Measurements from ENCODE around the gene CDKAL1.

DNA sequence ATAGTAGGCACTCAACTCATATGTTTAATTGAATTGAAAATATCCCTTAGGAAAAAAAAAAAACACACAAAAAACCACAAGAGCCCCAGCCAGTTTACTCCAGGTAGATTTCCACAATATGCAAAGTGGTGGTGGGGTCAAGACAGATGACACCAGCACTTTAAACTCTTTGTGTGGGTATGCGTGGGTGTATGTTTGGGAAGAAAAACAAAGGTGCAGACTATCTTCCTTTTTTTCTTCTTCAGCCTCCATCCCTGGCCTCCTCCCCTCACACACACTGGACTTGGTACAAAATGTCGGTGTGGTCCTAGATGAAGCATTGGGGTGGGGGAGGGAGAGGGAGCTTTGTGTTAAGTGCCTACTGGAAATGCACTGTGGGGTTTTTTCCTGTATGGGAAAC lies 42.2 kb upstream of the CDKAL1 start:
- TF ChIP-seq FOXA1 (IDR thresholded peaks at IDR 0.05) (no peak), JUND (IDR thresholded peaks at IDR 0.05) (no peak), YY1 (IDR thresholded peaks at IDR 0.05) (no peak), TAF1 (conservative IDR thresholded peaks at IDR 0.05) (no peak), RAD21 (IDR thresholded peaks at IDR 0.05) (no peak), EGR1 (IDR thresholded peaks at IDR 0.05; ENCODE audit: low read depth in 2 of 2) (no peak)
- TF ChIP-seq, protein P1, sequence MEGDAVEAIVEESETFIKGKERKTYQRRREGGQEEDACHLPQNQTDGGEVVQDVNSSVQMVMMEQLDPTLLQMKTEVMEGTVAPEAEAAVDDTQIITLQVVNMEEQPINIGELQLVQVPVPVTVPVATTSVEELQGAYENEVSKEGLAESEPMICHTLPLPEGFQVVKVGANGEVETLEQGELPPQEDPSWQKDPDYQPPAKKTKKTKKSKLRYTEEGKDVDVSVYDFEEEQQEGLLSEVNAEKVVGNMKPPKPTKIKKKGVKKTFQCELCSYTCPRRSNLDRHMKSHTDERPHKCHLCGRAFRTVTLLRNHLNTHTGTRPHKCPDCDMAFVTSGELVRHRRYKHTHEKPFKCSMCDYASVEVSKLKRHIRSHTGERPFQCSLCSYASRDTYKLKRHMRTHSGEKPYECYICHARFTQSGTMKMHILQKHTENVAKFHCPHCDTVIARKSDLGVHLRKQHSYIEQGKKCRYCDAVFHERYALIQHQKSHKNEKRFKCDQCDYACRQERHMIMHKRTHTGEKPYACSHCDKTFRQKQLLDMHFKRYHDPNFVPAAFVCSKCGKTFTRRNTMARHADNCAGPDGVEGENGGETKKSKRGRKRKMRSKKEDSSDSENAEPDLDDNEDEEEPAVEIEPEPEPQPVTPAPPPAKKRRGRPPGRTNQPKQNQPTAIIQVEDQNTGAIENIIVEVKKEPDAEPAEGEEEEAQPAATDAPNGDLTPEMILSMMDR (IDR thresholded peaks at IDR 0.05; ENCODE audit: low read depth, low read length, missing input control): no peak
- TF ChIP-seq, protein P2, sequence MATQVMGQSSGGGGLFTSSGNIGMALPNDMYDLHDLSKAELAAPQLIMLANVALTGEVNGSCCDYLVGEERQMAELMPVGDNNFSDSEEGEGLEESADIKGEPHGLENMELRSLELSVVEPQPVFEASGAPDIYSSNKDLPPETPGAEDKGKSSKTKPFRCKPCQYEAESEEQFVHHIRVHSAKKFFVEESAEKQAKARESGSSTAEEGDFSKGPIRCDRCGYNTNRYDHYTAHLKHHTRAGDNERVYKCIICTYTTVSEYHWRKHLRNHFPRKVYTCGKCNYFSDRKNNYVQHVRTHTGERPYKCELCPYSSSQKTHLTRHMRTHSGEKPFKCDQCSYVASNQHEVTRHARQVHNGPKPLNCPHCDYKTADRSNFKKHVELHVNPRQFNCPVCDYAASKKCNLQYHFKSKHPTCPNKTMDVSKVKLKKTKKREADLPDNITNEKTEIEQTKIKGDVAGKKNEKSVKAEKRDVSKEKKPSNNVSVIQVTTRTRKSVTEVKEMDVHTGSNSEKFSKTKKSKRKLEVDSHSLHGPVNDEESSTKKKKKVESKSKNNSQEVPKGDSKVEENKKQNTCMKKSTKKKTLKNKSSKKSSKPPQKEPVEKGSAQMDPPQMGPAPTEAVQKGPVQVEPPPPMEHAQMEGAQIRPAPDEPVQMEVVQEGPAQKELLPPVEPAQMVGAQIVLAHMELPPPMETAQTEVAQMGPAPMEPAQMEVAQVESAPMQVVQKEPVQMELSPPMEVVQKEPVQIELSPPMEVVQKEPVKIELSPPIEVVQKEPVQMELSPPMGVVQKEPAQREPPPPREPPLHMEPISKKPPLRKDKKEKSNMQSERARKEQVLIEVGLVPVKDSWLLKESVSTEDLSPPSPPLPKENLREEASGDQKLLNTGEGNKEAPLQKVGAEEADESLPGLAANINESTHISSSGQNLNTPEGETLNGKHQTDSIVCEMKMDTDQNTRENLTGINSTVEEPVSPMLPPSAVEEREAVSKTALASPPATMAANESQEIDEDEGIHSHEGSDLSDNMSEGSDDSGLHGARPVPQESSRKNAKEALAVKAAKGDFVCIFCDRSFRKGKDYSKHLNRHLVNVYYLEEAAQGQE (IDR thresholded peaks at IDR 0.05): no peak
- TF ChIP-seq, protein P3, sequence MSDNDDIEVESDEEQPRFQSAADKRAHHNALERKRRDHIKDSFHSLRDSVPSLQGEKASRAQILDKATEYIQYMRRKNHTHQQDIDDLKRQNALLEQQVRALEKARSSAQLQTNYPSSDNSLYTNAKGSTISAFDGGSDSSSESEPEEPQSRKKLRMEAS (IDR thresholded peaks at IDR 0.05): no peak

All from liver (tissue), 3 donors.